Astrocyte of the hippocampus (primary cell): Measurements from ENCODE around the gene SLC9A6.
"Not testable (repeated sequence)": the region's sequence is repeated elsewhere in the genome, so short reads cannot be mapped to it uniquely, and the experiment has no call there.

ENCODE experiments used
- DNase-seq: peaks from one replicate; pipeline ENCODE4 v3.0.0; 2011; ENCODE audit warnings: low read depth, low spot score

The SLC9A6 gene

DNA sequence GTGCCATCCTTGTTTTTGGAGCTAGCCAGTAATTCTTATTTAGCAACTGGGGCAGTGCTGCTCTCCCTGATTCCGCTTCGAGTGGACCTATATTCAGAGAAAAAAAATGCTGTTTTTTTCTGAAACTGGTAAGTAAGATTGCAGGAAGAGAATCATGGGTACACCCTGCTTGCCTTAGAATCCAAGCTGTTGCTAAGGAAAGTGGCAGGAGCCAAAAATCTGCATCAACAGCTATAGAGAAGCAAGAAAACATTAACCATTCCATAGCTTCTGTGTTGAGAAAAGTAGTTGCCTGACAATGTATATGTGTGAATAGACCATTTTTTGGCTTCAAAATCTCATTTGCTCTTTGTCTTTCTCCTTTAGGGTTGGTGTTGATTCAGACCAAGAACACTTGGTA is 44.5 kb downstream of the SLC9A6 start:
- peak; percentile 23 for DNase-seq

DNA sequence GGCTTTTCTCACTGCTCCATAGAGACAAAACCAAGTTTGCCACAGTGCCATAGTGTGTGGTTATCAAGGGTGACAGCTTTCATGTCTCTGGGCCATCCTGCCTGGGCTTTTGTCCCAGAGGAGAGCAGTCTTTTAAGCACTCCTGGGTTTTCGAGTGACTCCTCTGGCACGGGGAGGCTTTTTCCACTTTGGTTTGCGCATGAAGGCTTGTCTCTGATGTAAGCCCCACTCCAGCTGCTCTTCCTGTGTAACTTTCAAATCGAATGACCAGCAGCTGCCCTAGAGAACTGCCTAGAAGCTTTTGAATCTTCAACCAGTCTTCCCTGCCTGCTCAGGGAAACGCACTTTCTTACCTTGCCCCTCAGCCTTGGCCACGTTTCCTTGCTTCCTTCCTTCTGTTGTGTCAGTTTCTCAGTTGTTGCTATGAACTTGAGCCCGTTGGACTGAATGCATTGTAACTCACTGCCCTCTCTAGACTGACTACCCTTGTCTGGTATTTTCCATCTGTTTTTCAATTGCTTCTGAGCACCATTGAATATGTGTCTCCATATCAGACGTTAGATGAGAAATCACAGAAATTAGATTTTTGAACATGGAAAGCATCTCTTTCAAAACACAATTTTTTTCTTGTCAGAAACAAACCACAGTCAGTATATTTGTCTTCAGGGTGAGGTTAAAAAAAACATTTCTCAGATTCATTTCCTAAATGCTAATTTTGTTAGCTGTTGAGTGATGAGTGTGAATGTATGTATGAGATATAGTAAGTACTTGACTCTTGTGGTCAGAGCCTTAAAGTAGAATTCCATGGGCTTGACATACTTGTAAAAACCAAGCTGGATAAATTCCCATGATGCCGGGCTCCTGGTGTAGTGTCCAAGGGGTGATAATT is 45.3 kb downstream of the SLC9A6 start:
- DNase-seq: peak; percentile 74

GRCh38 chrX:136031626-136032025 is 46.4 kb downstream of the SLC9A6 start:
- no peak for DNase-seq

- no peak for DNase-seq
Measured at GRCh38 chrX:136032370-136032769, 47.1 kb downstream of the SLC9A6 start.

GRCh38 chrX:136034668-136035067 is 49.4 kb downstream of the SLC9A6 start:
- no peak for DNase-seq

DNA sequence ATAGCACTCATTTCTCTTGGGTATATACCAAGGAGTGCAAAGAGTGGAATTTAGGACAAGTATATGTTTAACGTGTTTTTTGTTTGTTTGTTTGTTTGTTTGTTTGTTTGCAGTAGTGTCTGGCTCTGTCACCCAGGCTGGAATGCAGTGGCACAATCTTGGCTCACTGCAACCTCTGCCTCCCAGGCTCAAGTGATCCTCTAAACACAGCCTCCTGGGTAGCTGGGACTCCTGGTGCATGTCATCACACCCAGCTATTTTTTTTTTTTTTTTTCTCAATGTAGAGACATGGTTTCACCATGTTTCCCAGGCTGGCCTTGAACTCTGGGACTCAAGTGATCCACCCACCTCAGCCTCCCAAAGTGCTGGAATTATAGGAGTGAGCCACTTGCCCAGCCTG is 50.4 kb downstream of the SLC9A6 start:
- DNase-seq: no peak

DNA sequence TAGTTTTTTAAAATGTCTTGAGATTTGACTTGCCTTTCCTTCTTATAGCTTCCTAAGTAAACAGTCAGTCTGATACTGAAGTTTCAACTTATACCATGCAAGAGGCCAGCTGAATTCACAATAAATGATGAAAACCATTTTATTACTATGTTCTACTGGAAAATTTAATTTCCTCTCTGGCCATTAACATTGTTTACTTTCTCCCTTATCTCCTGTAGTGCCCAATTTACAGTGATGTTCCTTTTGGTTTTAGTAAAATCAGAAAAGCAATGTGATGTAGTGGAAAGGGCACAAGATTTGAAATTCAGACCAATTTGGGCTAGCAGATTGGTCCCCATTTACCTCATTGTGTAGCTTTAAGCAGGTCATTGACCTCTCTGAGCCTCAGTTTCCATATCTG is 54.2 kb downstream of the SLC9A6 start:
- DNase-seq: no peak

GRCh38 chrX:136039968-136040367 is 54.7 kb downstream of the SLC9A6 start:
- DNase-seq: peak; percentile 17

DNA sequence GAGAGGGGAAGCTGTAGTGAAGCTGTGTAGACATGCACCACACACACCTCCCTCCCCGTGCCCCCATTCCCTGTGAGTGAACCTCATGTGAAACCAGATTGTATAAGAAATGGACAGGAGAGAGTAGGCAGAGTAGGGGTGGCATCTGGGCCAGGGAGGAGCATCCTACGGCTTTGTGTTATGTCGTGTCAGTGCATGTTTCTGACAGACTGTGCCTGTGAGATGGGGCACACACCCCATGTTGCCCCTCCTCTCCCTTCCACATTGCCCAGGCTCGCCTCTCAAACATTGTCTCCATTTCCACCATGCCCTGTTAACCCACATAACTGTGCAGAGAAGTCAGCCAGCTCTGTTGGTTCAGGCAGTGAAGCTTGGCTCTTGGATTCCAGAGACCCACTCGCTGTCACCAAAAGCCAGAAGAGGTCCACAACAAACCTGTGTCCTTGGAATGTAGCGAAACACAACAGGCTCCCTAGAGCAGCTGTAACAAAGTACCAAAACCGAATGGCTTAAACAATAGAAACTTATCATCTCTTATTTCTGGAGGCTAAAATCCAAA is 56.1 kb downstream of the SLC9A6 start:
- no peak for DNase-seq

- DNase-seq: no peak
Measured at GRCh38 chrX:136045008-136045407, 59.8 kb downstream of the SLC9A6 start.

DNA sequence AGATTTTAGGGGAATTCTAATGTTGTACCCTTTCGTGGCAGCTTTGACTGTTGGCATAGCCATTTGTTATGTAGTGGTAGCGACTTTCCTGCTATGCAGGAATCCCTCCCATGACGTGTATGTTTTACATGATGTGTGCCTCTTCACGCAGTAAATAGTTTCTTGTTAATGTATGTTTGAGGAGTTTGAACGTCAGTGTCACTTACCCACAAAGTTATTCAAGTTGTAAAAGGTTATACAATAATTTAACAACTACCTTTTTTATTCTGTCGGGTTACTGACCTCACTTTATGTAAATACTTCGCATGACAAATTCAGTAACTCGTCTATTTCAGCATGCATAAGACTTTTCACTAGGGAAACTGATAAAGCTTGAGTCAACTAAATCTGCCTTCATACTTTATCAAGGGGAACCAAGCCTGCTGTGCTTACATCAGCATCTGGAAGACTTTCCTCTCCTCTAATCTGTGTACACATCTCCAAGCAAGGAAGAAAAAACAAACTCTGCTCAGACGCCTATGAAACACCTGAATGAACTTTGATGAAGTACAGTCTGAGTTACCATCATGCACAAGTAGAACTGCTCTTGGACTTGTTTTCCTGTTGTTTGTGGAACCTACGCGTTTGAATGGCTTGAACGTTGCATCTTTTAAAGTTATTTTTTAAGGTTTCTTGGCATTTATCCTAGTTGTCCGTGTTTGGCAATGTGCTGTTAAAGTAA is 61.2 kb downstream of the SLC9A6 start:
- peak; percentile 16 for DNase-seq

DNA sequence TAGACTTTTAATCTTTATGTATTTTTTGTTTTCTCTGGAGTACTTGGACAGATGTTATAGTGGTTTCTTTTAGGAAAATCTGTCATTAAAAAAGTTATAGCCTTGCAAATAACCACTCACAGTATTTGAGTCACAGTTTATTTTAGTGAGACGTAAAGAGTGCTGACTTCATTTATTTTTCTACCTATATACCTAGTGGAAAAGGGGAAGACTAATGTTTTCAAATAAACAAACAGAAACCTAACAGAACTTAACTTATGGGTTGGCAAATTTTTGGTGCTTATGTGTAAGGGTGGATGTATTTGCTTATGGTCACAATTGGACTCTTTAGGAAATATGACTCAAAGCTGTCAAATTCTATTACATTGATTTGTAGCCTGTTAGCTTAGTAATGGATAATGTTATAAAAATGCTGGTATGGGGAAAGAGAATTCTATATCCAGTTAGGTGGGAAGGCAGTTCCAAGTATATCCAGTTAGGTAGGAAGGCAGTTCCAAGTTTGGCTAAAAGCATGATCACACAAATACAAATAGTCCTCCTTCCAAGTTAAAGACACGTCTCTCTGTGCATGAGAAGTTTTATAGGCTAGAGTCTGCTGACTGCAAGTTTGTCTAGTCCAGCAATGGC is 61.9 kb downstream of the SLC9A6 start:
- DNase-seq: no peak

GRCh38 chrX:136047969-136048368 is 62.7 kb downstream of the SLC9A6 start:
- peak; percentile 16 for DNase-seq

DNA sequence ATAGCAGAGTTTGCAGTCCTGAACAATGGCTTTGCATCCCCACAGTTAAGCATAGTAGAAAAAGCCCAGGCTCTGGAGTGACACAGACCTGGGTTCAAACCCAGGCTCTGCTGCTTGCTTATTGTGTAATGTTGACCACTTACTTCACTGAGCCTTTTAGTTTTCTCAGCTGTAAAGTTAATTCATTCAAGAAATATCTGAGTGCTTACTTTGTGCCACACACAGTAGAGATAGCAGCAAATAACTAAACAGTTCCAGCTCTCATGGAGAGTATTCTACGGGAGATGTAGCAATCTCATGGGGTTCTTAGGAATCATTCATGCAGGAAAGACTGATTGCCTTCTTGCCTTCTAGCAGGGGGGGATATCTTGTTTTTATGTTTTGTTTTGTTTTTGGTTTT is 63.2 kb downstream of the SLC9A6 start:
- no peak for DNase-seq

- DNase-seq: no peak
Measured at GRCh38 chrX:136049608-136050007, 64.4 kb downstream of the SLC9A6 start.

- not testable (repeated sequence) for DNase-seq
Measured at GRCh38 chrX:136050875-136051274, 65.6 kb downstream of the SLC9A6 start.

- DNase-seq: no peak
Measured at GRCh38 chrX:136051611-136052010, 66.4 kb downstream of the SLC9A6 start.

DNA sequence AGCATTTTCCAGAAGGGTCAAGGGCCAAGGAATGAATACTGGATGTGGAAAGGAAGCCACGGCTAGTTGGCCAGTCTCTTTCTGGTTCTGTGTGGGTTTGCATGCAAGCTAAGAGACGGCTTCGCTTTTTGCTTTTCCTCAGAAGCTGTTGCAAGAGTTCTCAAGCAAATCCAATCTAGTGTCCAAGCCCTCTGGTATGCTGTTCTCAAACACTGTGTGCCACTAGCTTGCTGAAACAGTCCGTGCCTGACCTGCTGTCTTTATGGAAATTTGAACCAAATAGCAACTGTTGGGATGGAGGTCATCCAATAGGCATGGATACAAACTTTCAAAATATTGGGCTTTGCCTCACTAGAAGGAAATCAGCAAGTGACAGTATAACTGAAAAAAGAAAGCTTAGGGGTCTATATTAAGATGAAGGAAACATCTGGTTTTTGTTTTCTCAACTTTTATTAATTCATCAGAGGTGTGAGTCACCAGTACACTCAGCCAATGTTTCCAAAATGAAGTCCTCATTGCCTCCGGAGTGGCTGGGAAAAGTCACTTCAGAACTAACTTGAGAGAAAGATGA is 70.5 kb downstream of the SLC9A6 start:
- DNase-seq: peak; percentile 55

GRCh38 chrX:136057567-136057966 is 72.3 kb downstream of the SLC9A6 start:
- DNase-seq: no peak

- DNase-seq: no peak
Measured at GRCh38 chrX:136059350-136059749, 74.1 kb downstream of the SLC9A6 start.

DNA sequence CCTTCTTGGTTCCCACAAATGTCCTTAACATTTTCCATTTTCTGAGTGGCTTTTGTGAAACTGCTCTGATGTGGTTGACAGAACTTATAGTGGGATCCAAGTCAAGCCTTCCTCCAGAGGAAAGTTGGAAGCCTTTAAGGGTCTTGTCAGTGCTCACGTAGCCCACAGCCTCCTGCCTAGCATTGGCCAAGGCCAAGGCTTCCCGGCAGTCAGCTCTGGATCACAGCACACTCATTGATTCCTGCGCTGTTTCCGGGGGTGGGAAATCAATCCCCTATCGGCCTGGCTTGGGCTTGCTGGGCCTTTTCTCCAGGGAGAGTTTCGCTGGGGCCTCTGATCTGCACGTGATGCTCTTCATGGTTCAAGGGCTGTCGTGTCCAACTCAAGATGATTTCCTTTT is 76.1 kb downstream of the SLC9A6 start:
- no peak for DNase-seq

GRCh38 chrX:136061696-136062095 is 76.5 kb downstream of the SLC9A6 start:
- no peak for DNase-seq
